HG03457 (cell line): Measurements from ENCODE around the gene HOXA10.

Experiments used
- ATAC-seq: cut with Tn5 transposase; IDR thresholded peaks from one replicate; pipeline ENCODE4 v1.9.1; 2021; ENCODE audit warnings: moderate number of reproducible peaks; ENCODE audit not compliant: unreplicated experiment

The HOXA10 gene

DNA sequence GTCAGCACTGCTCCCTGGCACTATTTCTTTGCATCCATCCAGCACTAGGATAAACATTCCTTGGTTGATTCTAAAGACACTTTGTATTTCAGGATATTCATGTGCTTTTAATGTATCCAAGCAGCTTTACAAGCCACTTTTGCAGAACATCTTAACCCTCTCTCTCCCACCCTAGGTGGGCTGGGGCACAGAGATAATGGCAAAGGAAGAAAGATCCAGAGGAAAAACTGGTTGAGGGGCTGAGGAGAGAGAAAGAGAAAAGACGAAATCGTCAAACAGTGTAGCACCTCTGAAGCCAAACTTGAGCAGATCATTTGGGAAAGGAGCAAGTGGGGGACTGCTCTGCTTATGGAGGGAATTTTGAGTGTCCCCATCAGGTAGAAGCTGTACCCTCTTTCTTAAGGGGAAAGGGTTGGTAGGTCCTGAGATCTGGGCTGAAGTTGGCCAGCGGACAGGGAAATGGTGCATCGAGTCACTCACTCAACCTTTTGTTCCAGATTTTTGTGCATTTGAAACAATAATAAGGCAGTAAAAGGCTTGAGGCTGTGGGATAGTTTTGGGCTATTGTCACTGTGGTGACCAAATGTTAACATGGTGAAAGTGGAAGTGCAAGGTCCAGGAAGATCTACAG is 30.0 kb upstream of the HOXA10 start:
- ATAC-seq: no peak

DNA sequence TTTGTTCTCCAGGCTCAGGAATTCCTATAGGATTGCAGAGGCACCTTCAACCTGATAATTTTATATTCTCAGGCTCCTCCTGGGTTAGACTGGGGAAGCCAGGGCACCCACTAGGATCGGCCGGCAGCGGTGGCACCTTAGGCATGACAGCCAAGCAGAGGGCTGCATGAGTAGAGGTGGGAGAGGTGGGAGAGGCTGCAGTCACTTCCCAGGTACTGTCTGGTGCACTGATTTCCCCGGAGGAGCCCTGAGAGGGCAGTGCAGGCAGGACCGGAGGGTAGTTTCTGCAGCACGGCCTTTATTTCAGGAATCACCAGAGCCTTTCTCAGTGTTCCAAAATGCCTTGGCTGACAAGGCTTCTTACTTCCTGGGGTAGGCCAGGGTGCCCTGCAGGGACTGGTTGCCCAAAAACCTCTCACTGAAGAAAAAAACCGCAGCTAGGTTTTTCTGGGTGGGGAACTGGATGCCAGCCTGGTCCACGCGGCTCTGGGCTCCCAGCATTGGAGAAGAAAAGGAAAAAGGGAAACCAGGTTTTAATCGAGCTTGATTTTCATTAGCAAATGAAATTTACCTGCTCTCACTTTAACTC is 29.3 kb upstream of the HOXA10 start:
- ATAC-seq: no peak

DNA sequence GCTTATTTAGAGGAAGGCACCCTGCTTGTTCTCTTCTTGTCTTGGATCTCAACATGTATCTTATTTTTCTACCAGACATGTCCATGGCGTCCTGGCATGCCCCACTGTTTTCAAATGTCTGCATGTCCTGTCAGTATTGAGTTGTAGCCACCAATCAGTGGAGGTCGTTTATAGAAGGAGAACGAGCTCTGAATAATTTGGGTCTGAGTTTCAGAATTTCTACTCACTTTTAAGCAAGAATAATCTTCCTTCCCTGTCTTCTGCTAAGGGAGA is 28.7 kb upstream of the HOXA10 start:
- ATAC-seq: no peak

DNA sequence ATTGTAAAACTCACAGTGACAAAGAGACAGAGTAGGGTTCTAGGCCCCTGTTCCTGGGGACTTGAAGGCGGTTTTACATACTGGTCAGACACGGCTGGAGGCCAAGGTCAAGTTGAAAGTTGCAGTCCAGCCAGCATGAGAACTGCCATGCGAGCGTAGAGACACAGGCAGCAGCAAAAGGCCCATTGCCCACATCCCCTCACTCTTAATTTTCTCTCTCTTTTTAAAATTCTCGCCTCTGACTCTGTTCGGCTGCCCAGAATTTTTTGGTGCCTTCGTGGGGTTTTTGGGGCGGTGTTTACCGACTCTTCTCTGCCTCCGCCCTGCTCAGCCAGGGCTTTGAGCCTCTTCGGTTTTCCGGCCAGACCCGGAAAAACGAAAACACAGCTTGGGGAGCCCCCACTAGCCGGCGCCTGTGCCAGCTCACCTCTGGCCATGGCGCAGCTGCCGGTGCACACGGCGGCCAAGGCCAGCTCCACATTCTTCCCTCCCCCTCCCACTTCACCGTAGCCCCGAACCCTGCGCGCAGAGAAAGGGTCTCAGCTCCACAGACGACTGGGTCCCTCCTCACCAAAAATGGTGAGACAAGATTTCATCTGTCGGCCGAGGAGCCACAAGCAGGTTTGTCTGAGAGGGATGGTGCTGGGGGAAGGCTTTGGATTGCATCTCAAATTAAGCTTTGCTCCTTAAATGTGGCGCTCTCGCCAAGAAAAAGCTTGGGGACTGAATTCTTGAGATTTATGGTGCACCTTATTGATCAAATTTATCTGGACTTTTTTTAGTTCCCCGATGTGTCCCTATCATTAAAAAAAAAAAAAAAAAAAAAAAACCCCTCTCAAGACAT is 28.1 kb upstream of the HOXA10 start:
- ATAC-seq: no peak

DNA sequence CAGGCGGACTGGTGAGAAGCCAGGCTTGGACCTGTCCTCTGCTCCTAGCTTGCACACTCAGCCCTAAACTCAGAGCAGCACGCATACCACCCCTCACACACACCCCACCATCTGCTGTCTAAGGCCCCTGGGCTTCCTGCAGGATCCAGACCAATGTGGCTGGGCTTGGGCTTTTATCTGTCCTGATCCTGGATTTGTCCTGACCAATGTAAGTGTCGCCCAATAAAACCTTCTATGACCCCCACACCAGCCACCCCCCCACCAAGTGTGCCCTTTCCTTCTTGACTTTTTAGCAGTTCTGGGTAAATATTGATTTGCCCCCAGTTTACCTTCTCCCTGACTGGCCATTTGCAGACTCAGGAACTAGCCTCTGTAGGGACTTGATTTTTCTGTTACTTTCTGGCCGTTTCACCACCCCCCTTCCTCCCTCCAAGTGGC is 27.5 kb upstream of the HOXA10 start:
- ATAC-seq: no peak

DNA sequence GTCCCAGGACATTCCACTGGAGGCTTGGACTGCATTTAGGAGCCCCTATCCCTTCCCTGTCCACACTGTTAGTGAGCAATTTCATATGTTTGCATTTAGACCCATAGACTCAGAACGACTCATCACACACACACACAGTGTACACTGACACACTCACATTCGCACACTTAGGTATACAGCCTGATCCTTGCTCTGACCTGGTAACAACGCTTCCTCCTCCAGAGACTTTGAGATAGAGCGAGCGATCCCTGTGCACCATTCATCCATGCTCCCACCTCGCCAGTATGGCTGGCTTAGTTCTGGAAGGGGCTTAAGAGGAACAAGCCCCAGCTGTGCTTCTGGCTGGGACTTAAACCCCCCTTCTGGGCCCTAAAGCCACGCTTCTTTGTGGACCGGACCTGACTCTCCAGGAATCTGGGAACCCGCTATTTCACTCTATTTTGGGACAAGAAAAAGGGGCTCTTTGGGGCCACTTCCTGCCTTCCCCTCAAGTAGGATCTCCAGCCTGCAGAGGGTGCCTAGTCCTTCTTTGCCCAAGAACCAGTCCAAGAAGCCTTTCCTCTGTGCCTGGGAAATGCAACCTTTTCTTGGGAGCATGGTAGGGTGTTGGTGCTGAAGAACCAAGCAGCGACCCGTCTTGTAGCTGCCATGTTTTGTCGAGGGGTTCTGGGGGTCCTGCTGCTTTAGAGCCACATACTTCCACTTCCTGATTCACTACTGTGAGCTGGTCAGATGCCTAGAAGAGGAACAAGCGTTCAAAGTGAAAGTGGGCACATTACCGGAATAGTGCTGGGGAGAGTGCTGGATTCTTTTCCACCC is 26.9 kb upstream of the HOXA10 start:
- no peak for ATAC-seq

DNA sequence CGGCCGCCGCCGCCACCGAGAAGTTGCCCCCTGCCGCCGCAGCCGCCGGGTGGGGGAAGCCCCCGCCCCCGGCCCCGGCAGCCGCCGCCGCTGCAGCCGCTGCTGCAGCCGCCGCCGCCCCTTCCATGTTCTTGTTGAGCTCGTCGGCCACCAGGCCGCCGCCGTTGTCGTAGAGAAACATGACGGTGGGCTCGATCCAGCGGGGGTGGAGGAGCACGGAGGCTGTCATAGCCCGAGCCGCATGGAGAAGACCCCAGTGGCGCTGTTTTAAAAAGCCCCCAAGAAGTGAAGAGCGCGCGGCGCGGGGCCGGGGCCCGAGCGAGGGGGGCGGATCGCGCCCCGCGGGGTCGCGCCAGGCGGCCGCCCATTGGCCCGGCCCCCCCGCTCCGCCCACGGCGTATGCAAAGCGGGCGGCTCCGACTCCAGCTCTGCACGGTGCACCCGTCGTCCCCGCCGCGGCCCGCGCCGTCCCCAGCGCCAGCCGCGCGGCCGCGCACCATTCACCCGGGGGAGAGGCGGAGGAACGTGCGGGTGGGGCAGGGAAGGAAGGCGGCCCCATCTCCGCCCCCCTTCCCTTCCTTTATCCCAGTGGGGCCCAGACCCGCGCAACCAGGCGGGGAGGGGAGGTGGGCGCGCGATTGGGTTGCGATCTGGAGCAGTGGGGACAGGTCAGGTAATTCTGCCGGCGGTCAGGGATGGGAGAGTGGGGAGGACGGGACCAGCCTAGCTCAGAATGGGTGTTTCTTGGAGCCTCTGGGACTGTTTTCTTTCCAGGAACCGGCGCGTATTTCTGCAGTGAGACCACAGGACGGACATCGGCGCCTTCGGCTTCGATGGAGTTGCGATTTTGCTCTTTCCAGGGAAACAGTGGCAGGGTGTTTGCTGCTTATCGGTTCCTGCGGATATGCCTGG is 26.0 kb upstream of the HOXA10 start, which contains the start of gene HOXA13:
HOXA13 (minus strand) TSS at position 243 of the 912 bp plus-strand sequence; CDS start at position 229, 14 bp downstream.
- ATAC-seq: no peak

DNA sequence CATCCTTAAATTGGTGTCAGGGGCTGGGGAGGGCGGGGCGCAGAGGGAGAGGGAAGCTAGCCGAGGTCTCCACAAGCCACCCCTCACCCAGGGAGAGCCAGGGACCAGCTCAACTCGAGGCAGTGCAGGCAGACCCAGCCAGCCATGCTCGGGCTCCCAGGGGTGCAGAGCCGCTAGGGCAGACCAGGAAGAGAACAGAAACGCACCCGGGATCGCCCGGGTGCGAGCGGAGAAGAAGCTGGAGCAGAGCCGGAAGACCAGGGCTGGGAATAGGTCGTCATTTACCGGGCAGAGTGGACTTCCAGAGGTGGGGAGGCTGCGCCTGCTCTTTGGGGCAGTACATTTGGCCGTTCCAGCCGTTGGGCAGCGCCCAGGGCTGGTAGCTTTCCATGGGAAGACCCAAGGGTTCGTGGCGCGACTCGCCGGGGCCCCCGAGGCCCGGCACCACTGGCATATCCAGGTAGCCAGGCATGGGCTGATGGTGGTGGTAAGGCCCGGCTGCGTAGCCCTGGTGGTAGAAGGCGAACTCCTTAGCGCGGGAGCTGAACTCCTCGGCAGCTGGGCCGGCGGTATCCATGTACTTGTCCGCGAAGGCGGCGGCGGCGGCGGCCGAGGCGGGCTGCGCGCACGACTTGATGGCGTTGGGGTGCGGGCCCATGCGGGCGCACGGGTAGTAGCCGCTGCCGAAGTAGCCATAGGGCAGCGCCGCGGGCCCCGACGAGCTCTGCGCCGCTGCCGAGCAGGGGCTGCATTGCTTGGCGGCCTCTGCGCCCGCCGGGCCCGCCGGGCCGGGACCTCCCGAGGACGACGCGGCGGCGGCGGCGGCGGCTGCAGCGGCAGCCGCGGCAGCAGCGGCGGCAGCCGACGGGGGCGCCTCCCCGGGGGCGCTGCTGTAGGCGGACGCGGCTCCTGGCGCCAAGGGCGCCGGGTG is 25.0 kb upstream of the HOXA10 start:
- no peak for ATAC-seq

DNA sequence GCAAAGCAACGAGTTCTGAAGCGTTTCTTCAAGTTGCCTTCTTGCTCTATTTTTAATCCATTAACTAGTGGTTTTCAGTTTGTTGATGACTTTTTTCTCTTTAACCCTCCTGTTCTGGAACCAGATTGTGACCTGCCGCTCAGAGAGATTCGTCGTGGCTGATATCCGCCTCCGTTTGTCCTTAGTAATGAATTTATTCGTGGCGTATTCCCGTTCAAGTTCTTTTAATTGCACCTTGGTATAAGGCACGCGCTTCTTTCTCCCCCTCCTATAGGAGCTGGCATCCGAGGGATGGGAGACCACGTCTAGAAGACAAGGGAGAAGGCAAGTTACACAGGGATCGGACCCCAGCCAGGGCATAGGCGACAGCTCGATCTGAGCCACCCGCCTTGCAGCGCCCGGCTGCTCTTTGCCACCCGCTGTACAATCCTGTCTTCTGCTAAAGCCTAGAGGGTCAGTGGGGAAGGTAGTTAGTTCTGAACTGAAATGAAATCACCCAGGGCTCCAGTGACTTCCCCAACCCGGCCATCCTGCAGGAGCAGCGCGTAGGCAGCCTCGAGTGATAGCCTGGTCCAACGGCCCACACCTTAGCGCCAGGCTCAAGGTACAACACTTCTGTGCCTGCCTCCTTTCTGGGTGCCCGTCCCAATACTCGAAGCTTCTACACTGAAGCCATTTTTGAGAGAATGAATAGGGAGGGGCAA is 24.2 kb upstream of the HOXA10 start:
- ATAC-seq: no peak

DNA sequence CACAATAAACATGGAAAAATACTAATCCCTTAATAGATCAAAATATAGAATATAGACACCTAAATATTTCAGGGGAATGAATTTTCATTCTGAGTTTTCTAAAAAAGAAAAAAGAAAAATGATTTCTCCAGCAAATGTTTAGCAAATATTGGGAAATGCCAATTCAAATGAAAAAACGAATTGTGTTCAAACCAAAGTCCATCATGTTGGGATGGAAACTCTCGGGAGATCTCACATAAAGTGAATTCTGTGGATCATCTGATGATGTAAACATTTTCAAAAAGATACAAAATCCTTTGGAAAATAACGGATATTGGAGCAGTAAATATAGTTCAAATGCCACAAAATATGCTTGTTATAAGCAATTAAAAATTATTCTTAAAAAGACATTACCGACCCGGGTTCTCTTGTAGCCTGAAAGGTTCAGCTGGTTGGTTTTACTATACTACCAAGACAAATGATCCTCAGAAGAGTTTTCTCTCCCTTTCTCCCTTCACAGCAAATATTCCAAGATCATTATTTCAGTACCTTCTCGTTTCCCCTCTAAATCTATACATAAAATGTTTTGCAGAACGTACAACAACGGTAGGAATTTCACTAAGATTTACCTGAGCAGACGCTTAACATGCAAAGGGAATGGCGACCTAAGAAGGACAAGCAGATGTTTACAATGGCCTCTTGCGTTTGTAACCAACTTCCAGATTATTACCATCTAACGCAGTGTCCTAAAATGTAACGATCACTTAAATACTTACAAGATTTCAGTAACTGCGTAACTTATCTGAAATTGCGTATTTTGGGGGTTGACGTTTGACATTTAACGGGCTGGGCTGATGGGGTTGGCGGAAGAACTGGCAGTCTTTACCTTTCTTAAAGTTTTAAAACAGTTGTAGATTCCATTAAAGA is 23.3 kb upstream of the HOXA10 start:
- ATAC-seq: no peak

DNA sequence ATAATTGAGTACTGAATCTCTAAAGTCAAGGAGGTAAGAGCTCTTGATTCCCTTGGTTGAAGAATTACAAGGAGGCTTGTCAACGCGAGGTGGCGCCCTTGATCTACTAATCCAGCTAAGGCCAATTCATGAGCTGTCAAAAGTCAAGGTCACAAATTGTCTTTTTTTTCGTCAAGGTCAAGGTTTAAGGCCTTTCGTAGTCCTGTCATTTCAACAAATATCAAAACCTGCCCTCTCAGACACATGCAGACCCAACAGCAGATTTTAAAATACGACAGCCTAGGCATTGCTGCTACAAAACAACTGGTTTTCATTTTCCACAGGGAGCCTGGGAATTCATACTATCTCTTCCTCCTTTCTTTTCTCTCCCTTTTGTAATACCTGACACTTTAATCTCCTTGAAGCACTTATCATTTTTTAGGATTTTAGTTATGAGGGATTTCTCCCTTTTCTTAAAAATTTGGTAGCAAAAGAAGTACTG is 22.2 kb upstream of the HOXA10 start:
- no peak for ATAC-seq

DNA sequence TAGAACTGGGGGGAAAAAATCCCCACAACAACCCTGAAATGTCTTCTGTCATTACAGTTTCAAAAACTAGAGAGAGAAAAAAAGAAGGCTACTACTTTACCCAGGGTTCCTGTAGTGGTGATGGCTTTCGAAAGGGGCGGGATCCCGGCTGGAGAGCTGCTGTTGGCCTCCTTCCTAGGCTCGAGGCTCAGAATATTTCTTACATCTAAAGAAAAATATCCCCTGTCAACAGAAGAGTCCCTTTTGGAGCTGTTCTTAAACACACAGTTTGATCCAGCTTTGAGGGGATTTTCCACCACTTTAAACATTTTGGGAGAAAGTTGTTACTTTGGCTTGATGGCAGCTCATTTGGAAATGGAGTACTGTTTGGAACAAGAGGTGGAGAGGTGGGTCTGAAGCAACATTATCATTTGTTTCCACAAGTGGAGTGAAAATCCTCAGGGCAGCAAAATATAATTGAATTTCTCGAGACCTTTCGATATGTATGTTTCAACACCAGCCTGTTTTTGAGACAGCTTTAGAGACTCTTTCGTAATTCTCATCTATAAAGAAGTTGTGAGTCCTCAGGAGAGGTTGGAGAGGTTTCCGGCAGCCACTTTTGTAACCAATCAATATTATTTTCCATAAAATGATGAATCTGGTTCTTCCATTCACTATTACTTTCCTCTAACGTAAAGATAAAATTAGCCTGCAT is 20.7 kb upstream of the HOXA10 start:
- no peak for ATAC-seq

DNA sequence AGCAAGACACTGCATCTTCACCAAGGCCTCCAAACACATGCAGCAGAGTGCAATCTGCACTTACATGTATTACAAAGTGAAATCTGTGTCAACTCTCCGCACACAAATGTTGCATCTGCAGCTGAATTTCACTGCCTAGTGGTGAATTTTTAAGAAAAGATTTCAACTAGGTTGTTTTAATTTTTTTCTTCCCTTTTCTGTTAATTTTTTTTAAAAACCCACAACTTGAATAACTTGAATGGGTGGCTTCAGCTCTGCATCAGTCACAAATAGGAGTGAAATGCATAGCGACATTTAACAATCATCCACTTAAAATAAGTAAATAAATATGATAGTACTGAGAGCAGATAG is 19.9 kb upstream of the HOXA10 start:
- ATAC-seq: no peak

DNA sequence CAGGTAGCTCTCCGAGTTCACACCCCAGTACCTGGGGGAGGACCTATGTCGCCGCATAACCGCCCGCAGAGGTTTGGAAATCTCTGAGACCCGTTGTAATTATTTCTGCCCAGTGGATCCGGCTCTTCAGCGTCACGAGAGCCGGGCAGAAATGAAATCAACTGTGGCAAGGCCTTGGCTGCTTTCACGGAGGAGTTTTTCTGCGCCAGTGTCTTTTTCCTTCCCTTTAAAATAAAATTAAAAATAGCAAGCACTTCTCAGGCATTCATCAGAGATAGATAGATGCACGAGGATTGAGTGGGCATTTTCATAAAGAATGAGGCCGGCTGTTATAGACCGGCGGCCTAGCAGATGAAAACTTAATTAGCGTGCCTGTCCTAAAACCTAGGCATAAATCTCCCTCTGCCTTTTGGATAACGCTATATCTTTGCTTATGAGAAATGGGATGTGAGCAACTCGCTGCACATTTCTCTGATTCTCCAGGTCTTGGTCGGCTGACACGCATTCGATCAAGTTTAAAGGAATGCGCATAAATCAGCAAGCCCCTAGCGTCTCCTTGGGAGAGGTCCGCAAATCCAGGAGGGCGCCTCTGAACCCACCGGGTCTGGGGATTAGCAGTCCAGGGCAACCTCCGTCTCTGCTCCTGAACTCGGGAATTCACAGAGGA is 19.3 kb upstream of the HOXA10 start:
- ATAC-seq: no peak

DNA sequence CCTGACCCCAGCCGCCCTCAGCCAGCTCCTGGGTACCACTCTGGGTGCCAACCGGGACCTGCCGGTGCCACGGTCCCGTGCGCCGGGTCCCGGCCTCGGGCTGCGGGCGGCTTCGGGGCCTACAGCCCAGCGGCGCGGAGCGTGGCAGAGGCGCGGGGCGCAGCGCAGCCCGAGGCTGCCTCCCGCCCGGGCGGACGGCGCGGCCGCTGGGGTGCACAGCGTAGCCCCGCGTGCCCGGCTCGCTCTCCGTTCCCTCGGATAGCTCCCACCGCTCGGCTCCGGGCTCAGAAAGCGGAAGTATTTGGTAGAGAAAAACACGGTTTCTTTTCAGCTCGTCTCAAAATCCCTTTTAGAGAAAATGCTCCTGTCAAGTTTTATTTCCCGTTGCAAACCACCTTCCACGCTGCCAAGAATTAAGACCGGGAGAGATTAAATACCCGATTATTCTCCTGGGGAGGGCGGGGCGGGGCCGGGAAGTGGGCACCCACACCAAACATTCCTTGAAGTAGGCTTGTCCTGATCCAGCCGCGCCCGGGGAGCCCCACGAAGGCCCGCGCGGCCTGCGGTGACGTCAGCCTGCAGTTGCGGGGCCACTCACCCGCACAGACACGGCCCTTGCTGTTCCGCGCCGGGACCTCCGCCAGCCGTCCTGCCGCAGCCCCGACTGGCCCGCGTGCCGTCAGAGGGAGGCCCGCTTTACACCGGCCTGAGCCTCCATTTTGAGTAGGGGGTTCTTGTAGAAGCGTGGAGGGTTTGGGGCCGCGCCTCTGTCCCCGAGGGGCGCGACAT is 18.6 kb upstream of the HOXA10 start:
- no peak for ATAC-seq
